ENCODE results near the gene TLE2.
A peak's percentile ranks its signal among the peaks of the same experiment; 100 is the strongest.

Gene TLE2

DNA sequence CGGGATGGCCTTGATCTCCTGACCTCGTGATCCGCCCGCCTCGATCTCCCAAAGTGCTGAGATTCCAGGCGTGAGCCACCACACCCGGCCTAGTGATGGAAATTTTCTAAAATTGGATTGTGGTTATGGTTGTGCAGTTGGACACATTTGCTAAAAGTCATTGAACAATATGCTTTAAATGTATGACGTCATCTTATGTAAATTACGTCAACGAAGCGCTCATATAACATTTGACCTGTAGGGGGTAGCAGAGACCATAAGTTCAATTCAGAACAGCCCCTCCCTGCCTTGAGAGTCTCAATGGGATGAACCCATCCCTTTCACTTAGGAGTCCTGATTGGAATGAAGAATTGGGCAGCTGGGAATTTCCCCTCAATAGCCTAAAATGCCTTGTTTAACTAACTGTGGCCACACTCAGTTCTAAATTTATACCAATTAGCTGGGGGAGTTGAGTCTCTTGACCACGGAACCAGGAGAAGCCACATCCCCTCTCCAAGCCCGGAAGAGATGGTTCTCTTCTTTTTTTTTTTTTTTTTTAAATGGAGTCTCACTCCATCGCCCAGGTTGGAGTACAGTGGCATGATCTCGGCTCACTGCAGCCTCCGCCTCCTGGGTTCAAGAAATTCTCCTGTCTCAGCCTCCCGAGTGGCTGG is 66.9 kb downstream of the TLE2 start:
- in situ Hi-C loops (cut with MboI; ENCODE audit: low sequenced_read_pairs, unreplicated experiment): no loop called here
- TF ChIP-seq, protein P1, sequence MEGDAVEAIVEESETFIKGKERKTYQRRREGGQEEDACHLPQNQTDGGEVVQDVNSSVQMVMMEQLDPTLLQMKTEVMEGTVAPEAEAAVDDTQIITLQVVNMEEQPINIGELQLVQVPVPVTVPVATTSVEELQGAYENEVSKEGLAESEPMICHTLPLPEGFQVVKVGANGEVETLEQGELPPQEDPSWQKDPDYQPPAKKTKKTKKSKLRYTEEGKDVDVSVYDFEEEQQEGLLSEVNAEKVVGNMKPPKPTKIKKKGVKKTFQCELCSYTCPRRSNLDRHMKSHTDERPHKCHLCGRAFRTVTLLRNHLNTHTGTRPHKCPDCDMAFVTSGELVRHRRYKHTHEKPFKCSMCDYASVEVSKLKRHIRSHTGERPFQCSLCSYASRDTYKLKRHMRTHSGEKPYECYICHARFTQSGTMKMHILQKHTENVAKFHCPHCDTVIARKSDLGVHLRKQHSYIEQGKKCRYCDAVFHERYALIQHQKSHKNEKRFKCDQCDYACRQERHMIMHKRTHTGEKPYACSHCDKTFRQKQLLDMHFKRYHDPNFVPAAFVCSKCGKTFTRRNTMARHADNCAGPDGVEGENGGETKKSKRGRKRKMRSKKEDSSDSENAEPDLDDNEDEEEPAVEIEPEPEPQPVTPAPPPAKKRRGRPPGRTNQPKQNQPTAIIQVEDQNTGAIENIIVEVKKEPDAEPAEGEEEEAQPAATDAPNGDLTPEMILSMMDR (IDR thresholded peaks at IDR 0.05; ENCODE audit: borderline replicate concordance, control extremely low read depth, extremely low read depth, insufficient read depth, missing control alignments): peak; percentile 44
- peak; percentile 82 for DNase-seq (ENCODE audit: low spot score)

DNA sequence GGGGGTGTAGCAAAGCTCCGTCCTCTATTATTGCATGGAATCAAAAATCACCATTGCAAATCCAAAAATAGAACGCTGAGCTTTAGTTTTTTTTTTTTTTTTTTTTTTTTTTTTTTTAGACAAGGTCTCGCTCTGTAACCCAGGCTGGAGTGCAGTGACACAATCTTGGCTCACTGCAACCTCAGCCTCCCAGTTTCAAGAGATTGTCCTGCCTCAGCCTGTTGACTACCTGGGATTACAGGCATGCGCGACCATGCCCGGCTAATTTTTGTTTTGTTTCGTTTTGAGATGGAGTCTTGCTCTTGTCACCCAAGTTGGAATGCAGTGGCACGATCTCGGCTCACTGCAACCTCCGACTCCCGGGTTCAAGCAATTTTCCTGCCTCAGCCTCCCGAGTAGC is 69.0 kb downstream of the TLE2 start:
- in situ Hi-C loops (cut with MboI; ENCODE audit: low sequenced_read_pairs, unreplicated experiment): no loop called here
- no peak for DNase-seq (ENCODE audit: low spot score)
- TF ChIP-seq, protein P1 (IDR thresholded peaks at IDR 0.05; ENCODE audit: borderline replicate concordance, control extremely low read depth, extremely low read depth, insufficient read depth, missing control alignments): no peak

DNA sequence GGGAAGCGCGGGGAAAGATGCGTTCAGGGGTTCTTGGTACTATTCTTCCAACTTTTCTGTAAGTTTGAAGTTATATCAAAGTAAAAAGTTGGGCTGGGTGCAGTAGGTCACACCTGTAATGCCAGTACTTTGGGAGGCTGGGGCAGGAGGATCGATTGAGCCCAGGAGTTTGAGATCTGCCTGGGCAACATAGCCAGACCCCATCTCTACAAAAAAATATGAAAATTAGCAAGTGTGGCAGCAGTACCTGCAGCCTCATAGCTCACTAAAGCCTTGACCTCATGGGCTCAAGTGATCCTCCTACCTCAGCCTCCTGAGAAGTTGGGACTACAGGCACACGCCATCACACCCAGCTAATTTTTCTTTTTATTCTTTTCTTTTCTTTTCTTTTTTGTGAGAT is 71.9 kb downstream of the TLE2 start:
- in situ Hi-C loops (cut with MboI; ENCODE audit: low sequenced_read_pairs, unreplicated experiment): loop anchor here (10.0 kb wide), 1 partner anchor 148 kb away; no protein-coding TSS in a partner anchor
- no peak for DNase-seq (ENCODE audit: low spot score)

DNA sequence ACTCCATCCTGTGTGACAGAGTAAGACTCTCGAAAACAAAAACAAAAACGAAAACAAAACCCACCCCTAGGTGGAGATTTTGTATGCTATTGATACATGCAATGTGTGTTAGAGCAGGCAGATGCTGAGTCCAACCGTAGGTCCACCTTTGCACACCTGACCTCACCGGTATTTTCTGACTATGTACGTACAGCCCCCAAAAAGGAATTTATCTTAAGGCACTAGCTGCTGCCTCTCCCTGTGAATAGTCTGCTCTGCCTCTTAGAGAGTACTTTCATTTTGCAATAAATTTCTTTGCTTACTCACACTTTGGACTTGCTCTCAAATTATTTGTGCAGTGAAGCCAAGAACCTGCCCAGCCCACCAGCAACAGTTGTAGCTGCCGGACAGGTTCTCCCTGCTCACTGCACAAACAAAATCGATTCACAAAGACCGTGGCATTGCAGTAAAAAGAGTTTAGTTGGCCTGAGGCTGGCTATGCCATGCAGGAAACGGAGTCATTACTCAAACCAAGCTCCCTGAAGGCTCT is 76.1 kb downstream of the TLE2 start:
- in situ Hi-C loops (cut with MboI; ENCODE audit: low sequenced_read_pairs, unreplicated experiment): loop anchor here (10.0 kb wide), 1 partner anchor 152 kb away; no protein-coding TSS in a partner anchor
- TF ChIP-seq, protein P1 (IDR thresholded peaks at IDR 0.05; ENCODE audit: borderline replicate concordance, control extremely low read depth, extremely low read depth, insufficient read depth, missing control alignments): no peak
- DNase-seq (ENCODE audit: low spot score): no peak

More for the DNA sequence above, 71.9 kb downstream of the TLE2 start:
- TF ChIP-seq, protein P1 (IDR thresholded peaks at IDR 0.05; ENCODE audit: borderline replicate concordance, control extremely low read depth, extremely low read depth, insufficient read depth, missing control alignments): no peak

DNA sequence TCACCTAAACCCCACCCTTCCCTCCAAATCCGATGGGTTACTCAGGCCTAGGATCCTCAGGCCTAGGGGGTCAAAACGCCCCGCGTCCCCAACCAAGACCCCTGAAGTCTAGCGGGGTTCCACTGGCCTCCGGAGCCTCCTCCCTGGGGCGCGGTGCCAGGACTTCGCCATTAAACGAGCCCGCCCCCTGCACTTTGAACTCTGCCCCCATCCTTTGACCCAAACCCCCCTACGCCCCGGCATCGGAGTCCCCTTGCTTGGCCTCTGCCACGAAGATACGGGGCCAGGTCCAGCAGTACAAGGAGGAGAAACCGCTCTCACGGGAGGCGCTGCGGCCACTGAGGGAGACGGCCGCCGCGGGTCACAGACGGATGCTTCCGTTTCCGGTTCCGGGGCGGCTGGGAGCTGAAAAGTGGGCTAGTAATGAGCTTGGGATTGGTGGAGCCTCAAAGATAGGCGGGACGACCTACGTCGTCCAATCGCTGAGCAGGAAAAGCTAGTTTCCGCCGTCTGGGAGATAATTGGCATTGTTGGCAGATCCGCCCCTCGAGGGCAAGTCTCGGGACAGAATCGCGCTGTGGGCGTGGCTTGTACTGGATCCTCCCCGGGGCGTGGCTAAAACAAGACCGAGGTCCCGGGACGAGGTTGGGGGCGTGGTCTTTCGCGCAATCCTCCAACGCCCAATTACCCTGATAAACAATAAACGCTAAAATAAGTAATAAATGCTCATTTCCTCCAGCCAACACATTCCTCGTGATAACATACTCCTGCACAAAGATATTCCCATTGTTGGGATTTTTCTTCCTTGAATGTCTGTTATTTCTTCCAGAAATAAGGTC is 78.6 kb downstream of the TLE2 start:
- DNase-seq (ENCODE audit: low spot score): peak; percentile 99
- in situ Hi-C loops (cut with MboI; ENCODE audit: low sequenced_read_pairs, unreplicated experiment): loop anchor here (10.0 kb wide), 1 partner anchor 154 kb away; no protein-coding TSS in a partner anchor

DNA sequence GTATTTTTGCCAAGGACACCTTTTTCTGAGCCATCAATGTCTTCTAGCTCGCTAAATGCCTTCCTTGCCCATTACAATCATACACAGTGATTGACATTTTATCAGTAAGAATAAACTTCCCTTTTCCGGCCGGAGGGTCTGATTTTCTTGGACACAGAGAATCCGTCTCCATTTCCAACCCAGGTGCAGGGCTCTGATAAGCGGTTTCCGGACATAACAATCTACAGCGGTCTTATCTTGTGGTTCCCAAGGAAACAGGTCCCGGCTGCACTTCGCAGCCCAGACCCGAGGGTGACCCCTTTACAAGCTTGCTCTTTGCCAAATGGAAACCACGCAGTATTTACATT is 79.2 kb downstream of the TLE2 start:
- DNase-seq (ENCODE audit: low spot score): peak; percentile 45
- in situ Hi-C loops (cut with MboI; ENCODE audit: low sequenced_read_pairs, unreplicated experiment): loop anchor here (10.0 kb wide), 1 partner anchor 155 kb away; no protein-coding TSS in a partner anchor
- TF ChIP-seq, protein P1 (IDR thresholded peaks at IDR 0.05; ENCODE audit: borderline replicate concordance, control extremely low read depth, extremely low read depth, insufficient read depth, missing control alignments): no peak

More for the DNA sequence above, 78.6 kb downstream of the TLE2 start:
- TF ChIP-seq, protein P1 (IDR thresholded peaks at IDR 0.05; ENCODE audit: borderline replicate concordance, control extremely low read depth, extremely low read depth, insufficient read depth, missing control alignments): no peak

All from GM13976 (cell line).